HG03520 (cell line): ENCODE results near the gene SHLD1.

ENCODE experiments used
- ATAC-seq: cut with Tn5 transposase; IDR thresholded peaks from one replicate; pipeline ENCODE4 v1.9.1; 2021; ENCODE audit warnings: mild to moderate bottlenecking, moderate library complexity; ENCODE audit not compliant: unreplicated experiment

SHLD1 gene

GRCh38 chr20:5843054-5843592, 92.9 kb downstream of the SHLD1 start:
- ATAC-seq: peak; percentile 50

DNA sequence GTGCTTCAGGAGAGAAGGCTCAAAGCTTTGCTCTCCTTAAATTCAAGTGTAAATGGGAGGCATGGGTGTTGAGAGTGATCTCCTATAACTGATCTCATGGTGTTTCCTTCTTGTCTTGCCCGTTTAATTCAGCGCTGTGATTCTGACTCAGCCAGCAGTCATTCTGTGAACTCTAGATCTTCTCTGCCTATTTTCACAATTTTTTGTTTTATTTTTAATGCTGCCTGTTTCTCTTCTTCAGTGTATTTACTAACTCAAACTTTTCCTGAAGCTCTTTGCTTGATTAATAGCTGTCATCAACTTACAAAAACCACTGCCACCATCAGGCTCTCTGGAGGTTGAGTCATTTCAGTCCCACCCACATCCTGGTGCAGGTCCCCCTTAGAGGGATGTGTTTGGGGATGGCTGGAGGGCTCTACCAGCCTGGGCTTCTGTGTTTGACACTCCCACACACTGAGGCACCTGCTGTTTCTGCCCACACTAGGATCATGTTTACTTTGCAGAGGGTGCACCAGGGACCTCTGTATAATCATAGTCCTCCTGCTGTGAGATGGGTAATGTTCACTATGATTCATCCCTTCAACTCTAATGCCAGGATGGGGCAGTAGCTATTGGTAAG, 94.0 kb downstream of the SHLD1 start:
- peak; percentile 82 for ATAC-seq

DNA sequence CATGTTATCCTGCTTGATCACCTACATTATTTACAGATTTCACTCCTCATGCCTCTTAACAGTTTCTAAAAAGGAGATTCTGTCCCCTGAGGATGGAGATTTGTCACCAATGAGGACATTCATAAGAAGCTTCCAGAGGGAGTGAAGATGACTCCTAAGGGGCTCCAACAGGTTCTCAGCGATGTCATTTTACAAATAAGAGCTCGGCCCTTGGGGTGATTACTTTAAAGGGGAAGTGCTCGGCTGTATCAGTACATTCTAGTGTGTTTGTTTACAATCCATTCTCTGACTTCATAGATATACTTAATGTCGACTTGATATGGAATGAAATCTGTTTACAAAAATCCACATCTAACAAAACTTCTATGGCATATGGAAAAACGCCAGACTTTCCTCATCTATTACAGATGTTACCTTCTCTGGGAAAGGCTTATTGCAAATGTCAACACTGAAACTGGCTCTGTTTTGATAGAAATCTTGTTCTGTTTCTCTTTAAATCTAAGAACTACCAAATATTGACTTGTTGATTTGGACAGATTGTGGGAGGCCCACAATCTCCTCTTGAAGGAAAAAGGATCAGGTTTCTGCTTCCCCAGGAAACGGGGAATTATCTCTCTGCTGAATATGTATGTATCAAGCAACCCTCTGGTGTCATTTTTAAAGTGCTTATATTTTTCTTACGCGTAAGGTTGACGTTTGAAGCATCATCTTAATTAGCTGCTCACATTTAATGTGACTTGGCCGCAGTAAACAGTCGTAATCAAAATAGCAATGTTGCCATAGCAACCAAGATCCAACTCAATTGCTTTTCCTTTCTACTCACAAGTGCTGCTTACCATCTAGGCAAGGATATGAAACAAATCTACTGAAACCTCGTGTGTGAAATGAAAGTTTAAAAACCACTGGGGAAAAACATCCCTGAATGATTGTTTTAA, 95.7 kb downstream of the SHLD1 start:
- no peak for ATAC-seq

- no peak for ATAC-seq
Measured at GRCh38 chr20:5848711-5849505, 98.7 kb downstream of the SHLD1 start.

DNA sequence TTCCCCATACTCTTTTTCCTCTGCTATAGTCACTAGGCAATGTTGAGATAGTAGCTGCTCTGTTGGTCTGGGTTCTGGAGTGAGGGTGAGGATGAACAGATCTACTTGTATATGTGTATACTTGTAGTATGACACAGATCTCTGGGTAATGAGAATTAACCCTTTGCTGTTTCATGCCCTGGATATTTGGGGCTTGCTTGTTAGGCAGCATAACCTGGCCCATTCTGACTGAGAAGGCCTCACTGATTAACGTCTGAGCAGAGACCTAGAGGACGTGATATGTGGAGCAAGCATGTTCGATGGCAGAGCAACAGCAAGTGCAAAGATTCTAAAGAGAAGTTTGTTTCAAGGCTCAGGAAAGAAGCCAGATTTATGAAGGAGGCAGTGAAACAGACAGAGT, 105.7 kb downstream of the SHLD1 start:
- no peak for ATAC-seq

GRCh38 chr20:5859608-5860007, 109.4 kb downstream of the SHLD1 start:
- ATAC-seq: no peak

GRCh38 chr20:5862703-5863039, 112.5 kb downstream of the SHLD1 start:
- no peak for ATAC-seq

DNA sequence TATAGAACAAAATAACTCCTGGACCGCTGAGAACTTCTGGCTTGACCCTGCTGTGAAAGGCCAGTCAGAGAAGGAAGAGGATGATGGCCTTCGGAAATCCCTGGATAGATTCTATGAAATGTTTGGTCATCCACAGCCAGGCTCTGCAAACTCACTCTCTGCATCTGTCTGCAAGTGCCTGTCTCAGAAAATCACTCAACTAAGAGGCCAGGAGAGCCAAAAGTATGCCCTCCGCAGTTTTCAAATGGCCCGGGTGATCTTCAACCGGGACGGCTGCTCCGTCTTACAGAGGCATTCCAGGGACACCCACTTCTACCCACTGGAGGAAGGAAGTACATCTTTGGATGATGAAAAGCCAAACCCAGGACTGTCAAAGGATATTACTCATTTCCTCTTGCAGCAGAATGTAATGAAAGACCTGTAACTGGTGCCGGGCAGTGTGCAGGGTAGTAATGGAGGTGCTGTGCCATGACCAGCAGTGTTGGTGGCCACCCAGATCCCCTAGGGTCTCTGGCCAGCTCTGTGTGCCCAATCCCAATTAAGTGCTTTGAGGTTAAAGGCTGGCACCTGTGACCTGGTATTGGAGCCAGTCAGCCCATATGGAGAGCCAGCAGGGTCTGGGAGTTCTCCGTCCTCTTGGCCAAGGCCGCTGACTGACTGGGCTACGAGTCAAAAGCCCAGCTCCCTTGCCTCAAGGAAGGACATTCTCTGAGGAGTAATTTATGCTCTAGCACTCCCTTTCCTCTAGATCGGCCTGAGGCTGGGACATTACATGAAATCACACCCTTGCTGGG, 113.0 kb downstream of the SHLD1 start:
- no peak for ATAC-seq

GRCh38 chr20:5864428-5864827, 114.2 kb downstream of the SHLD1 start:
- no peak for ATAC-seq

- no peak for ATAC-seq
Measured at GRCh38 chr20:5864873-5865587, 114.8 kb downstream of the SHLD1 start.

- no peak for ATAC-seq
Measured at GRCh38 chr20:5865604-5866003, 115.4 kb downstream of the SHLD1 start.

DNA sequence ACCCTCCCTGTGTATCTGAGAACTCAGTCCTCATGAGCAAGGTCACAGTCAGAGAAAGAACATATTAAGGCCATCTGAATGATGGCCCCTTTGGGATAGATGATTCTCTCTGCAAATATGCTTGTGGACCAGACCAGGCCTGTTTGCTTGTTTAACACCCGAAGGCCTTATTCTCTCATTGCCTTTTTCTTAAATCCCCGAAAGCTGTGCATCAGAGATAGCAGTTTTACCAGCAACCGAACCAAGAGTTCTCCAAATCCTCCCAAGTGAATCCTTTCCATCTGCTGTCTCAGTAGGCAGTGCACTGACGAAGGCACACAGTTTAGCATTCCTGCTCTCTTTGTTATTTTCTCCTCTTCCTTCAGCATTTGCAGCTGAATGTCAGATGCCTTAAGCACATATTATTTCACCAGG, 120.4 kb downstream of the SHLD1 start:
- ATAC-seq: no peak

GRCh38 chr20:5871459-5872410, 121.5 kb downstream of the SHLD1 start:
- no peak for ATAC-seq

DNA sequence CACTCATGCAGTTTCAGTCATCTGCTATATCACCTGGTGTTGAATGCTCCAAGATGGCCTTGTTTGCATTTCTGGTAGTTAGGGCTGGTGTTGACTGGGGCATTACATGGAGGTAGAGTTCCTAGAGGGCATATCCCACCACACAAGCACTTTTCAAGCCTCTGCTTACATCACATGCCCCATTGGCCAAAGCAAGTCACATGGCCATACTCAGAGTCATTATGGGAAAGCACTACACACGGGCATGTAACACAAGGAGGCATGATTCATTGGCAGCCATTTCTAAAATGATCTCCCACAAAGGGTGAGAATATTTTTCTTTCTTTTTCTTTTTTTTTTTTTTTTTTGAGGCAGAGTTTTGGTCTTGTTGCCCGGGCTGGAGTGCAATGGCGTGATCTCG, 126.9 kb downstream of the SHLD1 start:
- no peak for ATAC-seq

- ATAC-seq: no peak
Measured at GRCh38 chr20:5880326-5880725, 130.1 kb downstream of the SHLD1 start.

DNA sequence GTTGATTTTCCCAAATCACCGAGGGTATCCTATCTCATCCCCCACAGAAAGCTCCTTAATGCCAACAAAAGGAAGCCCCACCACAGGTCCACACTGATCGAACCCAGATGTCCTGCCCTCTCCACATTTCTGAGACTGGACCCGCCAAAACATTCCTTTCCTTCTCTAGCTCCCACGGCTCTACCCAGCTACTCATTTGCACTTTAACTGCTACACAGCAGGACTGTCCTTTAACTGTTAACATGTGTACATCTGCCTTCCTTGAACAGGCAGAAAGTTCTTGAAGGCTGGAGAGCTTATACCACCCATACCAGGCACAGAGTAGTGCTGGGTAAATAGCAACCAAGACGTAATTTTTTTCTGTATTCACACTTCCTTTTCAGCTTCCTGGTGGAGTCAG, 131.5 kb downstream of the SHLD1 start:
- ATAC-seq: no peak

GRCh38 chr20:5882166-5882565, 132.0 kb downstream of the SHLD1 start:
- no peak for ATAC-seq

DNA sequence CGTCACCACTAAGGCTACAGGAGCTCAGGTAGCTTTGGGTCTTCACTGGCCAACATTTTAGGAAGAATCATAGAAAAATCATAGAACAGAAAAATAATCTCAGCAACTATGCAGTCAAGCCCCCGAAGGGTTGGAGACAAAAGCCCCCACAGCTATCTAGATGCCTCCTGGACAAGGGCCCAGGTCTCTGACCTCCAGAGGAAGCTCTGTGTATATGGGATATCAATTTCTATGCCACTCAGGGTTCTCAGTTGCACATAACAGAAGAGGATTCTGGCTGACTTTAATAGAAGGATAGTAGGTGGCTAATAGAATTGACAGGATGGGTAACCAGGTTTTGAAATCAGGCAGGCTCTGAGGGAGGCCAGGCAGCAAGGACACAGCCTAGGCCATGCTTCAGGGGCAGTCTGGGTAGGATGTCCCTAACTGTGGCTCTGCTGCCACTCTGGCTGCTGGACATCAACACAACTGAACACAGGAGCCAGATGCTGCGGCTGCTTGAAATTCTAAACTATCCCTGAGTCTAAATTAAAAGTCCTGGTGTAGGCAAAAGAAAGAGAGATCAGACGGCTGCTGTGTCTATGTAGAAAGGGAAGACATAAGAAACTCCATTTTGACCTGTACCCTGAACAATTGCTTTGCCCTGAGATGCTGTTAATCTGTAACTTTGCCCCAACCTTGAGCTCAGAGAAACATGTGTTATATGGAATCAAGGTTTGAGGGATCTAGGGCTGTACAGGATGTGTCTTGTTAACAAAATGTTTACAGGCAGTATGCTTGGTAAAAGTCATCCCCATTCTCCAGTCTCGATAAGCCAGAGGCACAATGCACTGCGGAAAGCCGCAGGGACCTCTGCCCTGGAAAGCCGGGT, 134.5 kb downstream of the SHLD1 start:
- no peak for ATAC-seq
